OCI-LY7 (cell line): ENCODE measurements around the gene ELAC2.

Experiments
- CTCF ChIP-seq: fragments of 200-600 bp; sonication (generic); conservative IDR thresholded peaks from 2 replicates; pipeline ENCODE4 v1.5.1; 2014; ENCODE audit warnings: mild to moderate bottlenecking, antibody characterized with exemption, low read length, moderate library complexity, mixed read lengths
- EZH2phosphoT487 ChIP-seq: fragments of 200-600 bp; sonication (generic); IDR thresholded peaks from 2 replicates; pipeline ENCODE4 v1.6.1; 2018; ENCODE audit warnings: low read depth, borderline replicate concordance, mild to moderate bottlenecking, mixed run types, antibody characterized with exemption, low read length, moderate library complexity, mixed read lengths

- TF ChIP-seq CTCF (no peak), EZH2phosphoT487 (no peak)
These were observed 56.2 kb downstream of the ELAC2 start for GRCh38 chr17:12961655-12962054.
